Measurements from ENCODE around the gene FGF19. TPM values are rescaled to one million over a fixed set of nuclear protein-coding genes. Genes with fewer than 3 reads are reported as not detected.
A peak's percentile ranks its signal among the peaks of the same experiment; 100 is the strongest.

Gene FGF19
- total and polyA plus RNA-seq, 9 of the 15 experiments (the other 6 are each of a cell fraction or from before 2014, with no cell fraction given) = 0.11 TPM; not detected in 8

DNA sequence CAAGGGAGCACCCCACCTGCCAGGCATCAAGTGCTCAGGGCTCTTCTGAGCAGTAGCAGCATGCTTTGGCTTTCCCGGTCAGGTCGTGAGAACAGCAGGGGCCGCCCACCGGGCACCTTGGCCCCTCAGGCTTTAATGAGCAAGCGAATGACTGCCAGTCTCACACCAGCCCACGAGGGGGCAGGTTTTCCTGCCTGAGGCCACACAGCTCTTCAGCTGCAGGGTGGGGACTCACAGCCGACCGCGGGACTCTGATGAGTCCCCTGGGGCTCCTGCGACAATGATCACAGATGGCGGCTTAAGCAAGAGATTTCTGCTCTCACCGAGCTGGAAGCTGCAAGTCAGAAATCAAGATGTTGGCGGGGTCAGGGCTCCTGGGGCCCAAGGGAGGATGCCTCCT is 14.3 kb upstream of the FGF19 start (continued):
- TF ChIP-seq, protein P1, sequence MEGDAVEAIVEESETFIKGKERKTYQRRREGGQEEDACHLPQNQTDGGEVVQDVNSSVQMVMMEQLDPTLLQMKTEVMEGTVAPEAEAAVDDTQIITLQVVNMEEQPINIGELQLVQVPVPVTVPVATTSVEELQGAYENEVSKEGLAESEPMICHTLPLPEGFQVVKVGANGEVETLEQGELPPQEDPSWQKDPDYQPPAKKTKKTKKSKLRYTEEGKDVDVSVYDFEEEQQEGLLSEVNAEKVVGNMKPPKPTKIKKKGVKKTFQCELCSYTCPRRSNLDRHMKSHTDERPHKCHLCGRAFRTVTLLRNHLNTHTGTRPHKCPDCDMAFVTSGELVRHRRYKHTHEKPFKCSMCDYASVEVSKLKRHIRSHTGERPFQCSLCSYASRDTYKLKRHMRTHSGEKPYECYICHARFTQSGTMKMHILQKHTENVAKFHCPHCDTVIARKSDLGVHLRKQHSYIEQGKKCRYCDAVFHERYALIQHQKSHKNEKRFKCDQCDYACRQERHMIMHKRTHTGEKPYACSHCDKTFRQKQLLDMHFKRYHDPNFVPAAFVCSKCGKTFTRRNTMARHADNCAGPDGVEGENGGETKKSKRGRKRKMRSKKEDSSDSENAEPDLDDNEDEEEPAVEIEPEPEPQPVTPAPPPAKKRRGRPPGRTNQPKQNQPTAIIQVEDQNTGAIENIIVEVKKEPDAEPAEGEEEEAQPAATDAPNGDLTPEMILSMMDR (IDR thresholded peaks at IDR 0.05 in 2 of 3, conservative IDR thresholded peaks at IDR 0.05 in 1 of 3; ENCODE audit: insufficient read depth in 2 of 3, low read depth in 1 of 3, low read length in 3 of 3) = peak; percentile 50 to 70 (median 64)
- TF ChIP-seq, protein P2, sequence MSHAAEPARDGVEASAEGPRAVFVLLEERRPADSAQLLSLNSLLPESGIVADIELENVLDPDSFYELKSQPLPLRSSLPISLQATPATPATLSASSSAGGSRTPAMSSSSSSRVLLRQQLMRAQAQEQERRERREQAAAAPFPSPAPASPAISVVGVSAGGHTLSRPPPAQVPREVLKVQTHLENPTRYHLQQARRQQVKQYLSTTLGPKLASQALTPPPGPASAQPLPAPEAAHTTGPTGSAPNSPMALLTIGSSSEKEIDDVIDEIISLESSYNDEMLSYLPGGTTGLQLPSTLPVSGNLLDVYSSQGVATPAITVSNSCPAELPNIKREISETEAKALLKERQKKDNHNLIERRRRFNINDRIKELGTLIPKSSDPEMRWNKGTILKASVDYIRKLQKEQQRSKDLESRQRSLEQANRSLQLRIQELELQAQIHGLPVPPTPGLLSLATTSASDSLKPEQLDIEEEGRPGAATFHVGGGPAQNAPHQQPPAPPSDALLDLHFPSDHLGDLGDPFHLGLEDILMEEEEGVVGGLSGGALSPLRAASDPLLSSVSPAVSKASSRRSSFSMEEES (CRISPR knock-in tag; IDR thresholded peaks at IDR 0.05) = no peak
- TF ChIP-seq HNRNPL (IDR thresholded peaks at IDR 0.05; ENCODE audit: low read depth, low read length) = no peak
- TF ChIP-seq ZNF124 (CRISPR knock-in tag; IDR thresholded peaks at IDR 0.05) = no peak
- TF ChIP-seq, protein P3, sequence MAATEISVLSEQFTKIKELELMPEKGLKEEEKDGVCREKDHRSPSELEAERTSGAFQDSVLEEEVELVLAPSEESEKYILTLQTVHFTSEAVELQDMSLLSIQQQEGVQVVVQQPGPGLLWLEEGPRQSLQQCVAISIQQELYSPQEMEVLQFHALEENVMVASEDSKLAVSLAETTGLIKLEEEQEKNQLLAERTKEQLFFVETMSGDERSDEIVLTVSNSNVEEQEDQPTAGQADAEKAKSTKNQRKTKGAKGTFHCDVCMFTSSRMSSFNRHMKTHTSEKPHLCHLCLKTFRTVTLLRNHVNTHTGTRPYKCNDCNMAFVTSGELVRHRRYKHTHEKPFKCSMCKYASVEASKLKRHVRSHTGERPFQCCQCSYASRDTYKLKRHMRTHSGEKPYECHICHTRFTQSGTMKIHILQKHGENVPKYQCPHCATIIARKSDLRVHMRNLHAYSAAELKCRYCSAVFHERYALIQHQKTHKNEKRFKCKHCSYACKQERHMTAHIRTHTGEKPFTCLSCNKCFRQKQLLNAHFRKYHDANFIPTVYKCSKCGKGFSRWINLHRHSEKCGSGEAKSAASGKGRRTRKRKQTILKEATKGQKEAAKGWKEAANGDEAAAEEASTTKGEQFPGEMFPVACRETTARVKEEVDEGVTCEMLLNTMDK (IDR thresholded peaks at IDR 0.05; ENCODE audit: borderline replicate concordance, insufficient read depth, low read depth, low read length, poor library complexity, severe bottlenecking) = peak; percentile 49
- TF ChIP-seq, protein P4, sequence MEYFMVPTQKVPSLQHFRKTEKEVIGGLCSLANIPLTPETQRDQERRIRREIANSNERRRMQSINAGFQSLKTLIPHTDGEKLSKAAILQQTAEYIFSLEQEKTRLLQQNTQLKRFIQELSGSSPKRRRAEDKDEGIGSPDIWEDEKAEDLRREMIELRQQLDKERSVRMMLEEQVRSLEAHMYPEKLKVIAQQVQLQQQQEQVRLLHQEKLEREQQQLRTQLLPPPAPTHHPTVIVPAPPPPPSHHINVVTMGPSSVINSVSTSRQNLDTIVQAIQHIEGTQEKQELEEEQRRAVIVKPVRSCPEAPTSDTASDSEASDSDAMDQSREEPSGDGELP (CRISPR knock-in tag; IDR thresholded peaks at IDR 0.05; ENCODE audit: borderline replicate concordance) = 0 out of 2 replicates have a peak, but pooled peaks have one; percentile 18
